Gastrocnemius medialis (tissue), 4 donors: Measurements from ENCODE around the gene RGS4.

Experiments
- POLR2A ChIP-seq, 2 donors: fragments of 450-650 bp; IDR thresholded peaks; one replicate each; pipeline ENCODE4 v1.6.1; 2017; ENCODE audit warnings: antibody characterized with exemption in 2 of 2, mild to moderate bottlenecking in 2 of 2, moderate library complexity in 2 of 2
- TF ChIP-seq, protein P1 (sequence below), 5 experiments: fragments of 450-650 bp in 3 of 5; fragments of 200-600 bp in 2 of 5; sonication (generic) in 2 of 5; IDR thresholded peaks in 4 of 5; conservative IDR thresholded peaks in 1 of 5; 1 replicate in 4 of 5; 2 replicates in 1 of 5; pipeline ENCODE4 v1.5.1; 2016 to 2019; ENCODE audit warnings: antibody characterized with exemption in 5 of 5, mild to moderate bottlenecking in 3 of 5, moderate library complexity in 3 of 5

DNA sequence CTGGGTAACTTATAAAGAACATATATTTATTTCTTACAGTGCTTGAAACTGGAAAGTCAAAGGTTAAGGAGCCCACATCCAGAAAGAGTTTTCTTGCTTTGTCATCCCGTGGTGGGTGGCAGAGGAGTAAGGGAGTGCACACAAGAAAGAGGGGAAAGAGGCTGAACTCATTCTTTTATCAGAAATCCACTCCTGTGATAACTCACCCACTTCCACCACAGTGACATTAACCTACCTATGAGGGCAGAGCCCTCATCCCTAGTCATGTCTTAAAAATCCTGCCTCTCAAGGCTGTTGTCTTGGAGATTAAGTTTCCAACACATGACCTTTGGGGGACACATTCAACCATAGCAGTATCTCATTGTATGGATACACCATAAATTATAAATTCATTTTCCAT, 32.5 kb upstream of the RGS4 start:
- TF ChIP-seq, protein P1, sequence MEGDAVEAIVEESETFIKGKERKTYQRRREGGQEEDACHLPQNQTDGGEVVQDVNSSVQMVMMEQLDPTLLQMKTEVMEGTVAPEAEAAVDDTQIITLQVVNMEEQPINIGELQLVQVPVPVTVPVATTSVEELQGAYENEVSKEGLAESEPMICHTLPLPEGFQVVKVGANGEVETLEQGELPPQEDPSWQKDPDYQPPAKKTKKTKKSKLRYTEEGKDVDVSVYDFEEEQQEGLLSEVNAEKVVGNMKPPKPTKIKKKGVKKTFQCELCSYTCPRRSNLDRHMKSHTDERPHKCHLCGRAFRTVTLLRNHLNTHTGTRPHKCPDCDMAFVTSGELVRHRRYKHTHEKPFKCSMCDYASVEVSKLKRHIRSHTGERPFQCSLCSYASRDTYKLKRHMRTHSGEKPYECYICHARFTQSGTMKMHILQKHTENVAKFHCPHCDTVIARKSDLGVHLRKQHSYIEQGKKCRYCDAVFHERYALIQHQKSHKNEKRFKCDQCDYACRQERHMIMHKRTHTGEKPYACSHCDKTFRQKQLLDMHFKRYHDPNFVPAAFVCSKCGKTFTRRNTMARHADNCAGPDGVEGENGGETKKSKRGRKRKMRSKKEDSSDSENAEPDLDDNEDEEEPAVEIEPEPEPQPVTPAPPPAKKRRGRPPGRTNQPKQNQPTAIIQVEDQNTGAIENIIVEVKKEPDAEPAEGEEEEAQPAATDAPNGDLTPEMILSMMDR (IDR thresholded peaks at IDR 0.05 in 4 of 5, conservative IDR thresholded peaks at IDR 0.05 in 1 of 5), result no peak
- TF ChIP-seq POLR2A (IDR thresholded peaks at IDR 0.05), result no peak
